AG04450 (cell line): Measurements from ENCODE around the gene FYN. TPM values are rescaled to one million over a fixed set of nuclear protein-coding genes. Genes with fewer than 3 reads are reported as not detected.

ENCODE experiments used
- CTCF ChIA-PET: fragments of 300-600, 350-600 bp; formaldehyde crosslinking; extraction: SDS; loops from one replicate; lab custom pipeline; 2022; ENCODE audit warnings: antibody characterized with exemption, inconsistent platforms; lab: Charles Lee
- POLR2A ChIA-PET: fragments of 350-600 bp; formaldehyde crosslinking; extraction: SDS; loops from one replicate; lab custom pipeline; 2021; ENCODE audit warnings: antibody characterized with exemption, inconsistent platforms; lab: Yijun Ruan, JAX
- DNase-seq: peaks from one replicate; pipeline ENCODE4 v3.0.0-alpha.2; 2011; ENCODE audit warnings: low read depth, low spot score
- H3K27ac ChIP-seq: one replicate; pipeline ENCODE4 v1.5.1; 2012; ENCODE audit warnings: low read depth, low read length, control low read depth
- H3K27me3 ChIP-seq: one replicate; pipeline ENCODE4 v1.6.0; 2012; ENCODE audit warnings: low read length; ENCODE audit not compliant: control insufficient read depth, insufficient read depth
- H3K4me3 ChIP-seq: 2 replicates; pipeline ENCODE4 v1.5.1; 2011; ENCODE audit warnings: mild to moderate bottlenecking, low read depth, low read length, control low read depth
- H3K9me3 ChIP-seq: 2 replicates; pipeline ENCODE4 v1.5.1; 2012; ENCODE audit warnings: low read length; ENCODE audit not compliant: control insufficient read depth, insufficient read depth
- polyA plus RNA-seq: library from polyadenylated mRNA; depleted of rRNA; stranded (reverse); fragments of >200 nt; gene quantifications from 2 replicates; pipeline ENCODE4 v1.2.3, GENCODE V29; 2011
- TF ChIP-seq, protein P1 (sequence below): IDR thresholded peaks from 2 replicates; pipeline ENCODE4 v1.5.1; 2011; ENCODE audit warnings: low read depth, low read length, control low read depth, inconsistent platforms

FYN gene
- polyA plus RNA-seq, 1 experiment = 29.0 TPM

DNA sequence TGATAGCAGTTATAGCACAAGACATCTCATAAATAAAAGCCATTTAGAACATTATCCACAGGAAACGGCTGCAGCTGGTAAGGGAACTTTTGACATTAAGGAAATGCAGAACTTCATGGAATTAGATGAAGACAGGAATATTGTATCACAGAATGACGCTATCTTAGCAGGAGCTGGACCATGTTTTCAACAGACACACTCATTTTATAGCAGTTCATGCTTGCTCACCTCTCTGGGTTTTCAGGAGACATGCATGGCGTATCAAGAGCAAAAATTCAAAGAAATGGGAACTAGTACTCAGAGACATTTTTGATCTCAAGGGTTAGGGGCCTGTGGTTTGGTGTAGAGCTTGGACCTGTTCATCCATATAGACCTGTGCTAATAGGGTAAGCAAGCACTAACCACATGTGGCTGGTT is 125.0 kb downstream of the FYN start:
- TF ChIP-seq, protein P1, sequence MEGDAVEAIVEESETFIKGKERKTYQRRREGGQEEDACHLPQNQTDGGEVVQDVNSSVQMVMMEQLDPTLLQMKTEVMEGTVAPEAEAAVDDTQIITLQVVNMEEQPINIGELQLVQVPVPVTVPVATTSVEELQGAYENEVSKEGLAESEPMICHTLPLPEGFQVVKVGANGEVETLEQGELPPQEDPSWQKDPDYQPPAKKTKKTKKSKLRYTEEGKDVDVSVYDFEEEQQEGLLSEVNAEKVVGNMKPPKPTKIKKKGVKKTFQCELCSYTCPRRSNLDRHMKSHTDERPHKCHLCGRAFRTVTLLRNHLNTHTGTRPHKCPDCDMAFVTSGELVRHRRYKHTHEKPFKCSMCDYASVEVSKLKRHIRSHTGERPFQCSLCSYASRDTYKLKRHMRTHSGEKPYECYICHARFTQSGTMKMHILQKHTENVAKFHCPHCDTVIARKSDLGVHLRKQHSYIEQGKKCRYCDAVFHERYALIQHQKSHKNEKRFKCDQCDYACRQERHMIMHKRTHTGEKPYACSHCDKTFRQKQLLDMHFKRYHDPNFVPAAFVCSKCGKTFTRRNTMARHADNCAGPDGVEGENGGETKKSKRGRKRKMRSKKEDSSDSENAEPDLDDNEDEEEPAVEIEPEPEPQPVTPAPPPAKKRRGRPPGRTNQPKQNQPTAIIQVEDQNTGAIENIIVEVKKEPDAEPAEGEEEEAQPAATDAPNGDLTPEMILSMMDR = no peak
- CTCF ChIA-PET = no interaction called here
- Histone ChIP-seq H3K9me3 (no peaks in the 10 kb centered on the region), H3K27ac (no peak overlapping the region), H3K27me3 (no peaks in the 10 kb centered on the region), H3K4me3 (no peak overlapping the region)
- POLR2A ChIA-PET = no interaction called here
- no peak for DNase-seq

DNA sequence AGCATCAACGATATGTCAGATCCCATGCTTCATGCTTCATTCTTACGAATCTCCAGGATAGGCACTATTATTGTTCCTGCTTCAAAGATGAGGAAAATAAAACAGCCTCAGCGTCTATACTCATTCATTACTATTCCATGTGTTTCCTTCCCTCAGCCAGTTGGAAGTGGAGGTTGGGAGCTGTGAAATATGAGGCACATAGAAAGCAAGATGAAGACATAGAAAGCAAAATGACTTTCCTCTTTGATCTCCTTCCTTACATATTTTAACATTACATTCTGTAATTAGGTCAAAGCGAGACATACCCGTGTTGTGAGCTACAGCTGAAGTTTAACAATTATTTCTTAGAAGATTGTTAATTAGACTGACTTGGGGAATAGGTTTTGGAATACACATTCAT is 125.4 kb downstream of the FYN start:
- Histone ChIP-seq H3K4me3 (no peak overlapping the region), H3K27ac (no peak overlapping the region), H3K9me3 (no peaks in the 10 kb centered on the region), H3K27me3 (no peaks in the 10 kb centered on the region)
- POLR2A ChIA-PET = no interaction called here
- TF ChIP-seq, protein P1 = no peak
- CTCF ChIA-PET = no interaction called here
- DNase-seq = no peak

DNA sequence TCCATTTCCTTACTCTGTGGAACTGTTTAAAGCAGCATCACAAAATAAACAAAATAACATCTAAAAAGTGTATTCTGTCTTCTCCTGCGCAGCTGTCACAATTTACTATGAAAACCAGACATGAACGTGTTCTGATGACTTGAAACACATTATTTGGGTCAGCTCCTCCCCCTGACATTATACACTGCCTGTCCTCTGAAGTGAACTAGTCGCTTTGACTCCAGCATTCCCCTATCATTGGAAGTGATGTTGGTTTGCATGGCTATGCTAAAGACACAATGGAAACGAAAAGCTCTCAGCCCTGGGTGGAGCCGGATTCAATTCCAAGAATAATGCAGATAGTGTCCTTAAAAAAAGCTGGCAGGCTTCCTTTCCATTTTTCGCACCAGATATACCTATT is 125.9 kb downstream of the FYN start:
- TF ChIP-seq, protein P1 = no peak
- H3K27ac ChIP-seq = no peak overlapping the region
- DNase-seq = no peak
- no peak overlapping the region for H3K4me3 ChIP-seq
- no peaks in the 10 kb centered on the region for H3K27me3 ChIP-seq
- no peaks in the 10 kb centered on the region for H3K9me3 ChIP-seq
- POLR2A ChIA-PET = no interaction called here
- CTCF ChIA-PET = interaction anchor here (0.7 kb wide), 1 partner anchor 15 kb away, joined by 3 read pairs; no protein-coding TSS in a partner anchor

DNA sequence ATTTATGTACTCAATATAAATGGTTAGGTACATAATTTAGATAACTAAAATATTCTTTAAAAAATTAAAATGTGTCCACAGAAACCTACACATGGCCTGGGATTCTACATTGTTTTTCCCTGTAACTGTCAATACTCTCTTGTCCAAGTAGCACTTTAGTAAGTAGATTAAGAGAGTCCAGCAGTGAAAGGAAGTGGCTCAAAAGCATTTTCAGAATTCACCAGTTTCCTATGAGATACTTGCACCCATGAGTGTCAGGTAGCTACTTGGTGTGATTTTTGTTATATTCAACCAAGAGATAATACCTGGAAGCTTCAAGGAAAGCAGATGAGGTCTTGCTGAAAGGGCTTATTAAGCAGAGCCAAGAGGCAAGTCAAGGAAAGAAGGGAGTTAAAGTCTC is 126.3 kb downstream of the FYN start:
- CTCF ChIA-PET = interaction anchor here (0.7 kb wide), 1 partner anchor 15 kb away, joined by 3 read pairs; no protein-coding TSS in a partner anchor
- H3K4me3 ChIP-seq = no peak overlapping the region
- TF ChIP-seq, protein P1 = no peak
- DNase-seq = no peak
- no peaks in the 10 kb centered on the region for H3K27me3 ChIP-seq
- POLR2A ChIA-PET = no interaction called here
- no peak overlapping the region for H3K27ac ChIP-seq
- H3K9me3 ChIP-seq = no peaks in the 10 kb centered on the region

DNA sequence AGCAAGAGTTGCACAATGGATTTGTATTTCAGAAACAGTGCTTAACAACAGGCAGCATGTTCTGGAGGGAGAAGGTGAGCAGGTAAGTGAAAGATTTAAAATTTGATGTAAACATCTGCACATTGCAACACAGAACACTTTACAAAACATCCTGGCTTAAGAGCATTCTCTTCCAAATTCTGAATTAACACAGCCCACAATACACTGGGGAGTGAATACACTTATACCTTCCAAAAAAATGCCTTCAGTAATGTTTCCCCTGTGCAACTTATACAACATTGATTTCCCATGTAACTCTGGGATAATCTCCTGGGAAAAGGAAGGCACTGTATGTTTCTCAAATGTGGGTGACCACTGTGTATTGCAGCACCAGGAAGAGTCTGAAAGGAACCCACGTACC is 127.6 kb downstream of the FYN start:
- no peak overlapping the region for H3K4me3 ChIP-seq
- no peak for DNase-seq
- ChIA-PET CTCF (interaction anchor here (1.0 kb wide), 1 partner anchor 296 kb away, joined by 3 read pairs; no protein-coding TSS in a partner anchor), POLR2A (no interaction called here)
- TF ChIP-seq, protein P1 = no peak
- no peaks in the 10 kb centered on the region for H3K27me3 ChIP-seq
- no peak overlapping the region for H3K27ac ChIP-seq
- no peaks in the 10 kb centered on the region for H3K9me3 ChIP-seq
